Suprapubic skin (tissue), 4 donors: ENCODE measurements around the gene PTP4A2.

Experiments used
- POLR2A ChIP-seq, 2 donors: fragments of 450-650 bp; IDR thresholded peaks; one replicate each; pipeline ENCODE4 v1.6.1; 2017; ENCODE audit warnings: antibody characterized with exemption in 2 of 2, mild to moderate bottlenecking in 2 of 2, moderate library complexity in 2 of 2
- POLR2AphosphoS5 ChIP-seq, 3 donors: sonication (generic); formaldehyde crosslinking; IDR thresholded peaks; one replicate each; pipeline ENCODE4 v1.6.1; 2017; ENCODE audit warnings: antibody characterized with exemption in 3 of 3
- TF ChIP-seq, protein P1 (sequence below), 2 donors: fragments of 200-600 bp in 1 of 2; fragments of 450-650 bp in 1 of 2; sonication (generic) in 1 of 2; IDR thresholded peaks; one replicate each; pipeline ENCODE4 v1.5.1; 2016 to 2019; ENCODE audit warnings: antibody characterized with exemption in 2 of 2, mild to moderate bottlenecking in 1 of 2, moderate library complexity in 1 of 2

DNA sequence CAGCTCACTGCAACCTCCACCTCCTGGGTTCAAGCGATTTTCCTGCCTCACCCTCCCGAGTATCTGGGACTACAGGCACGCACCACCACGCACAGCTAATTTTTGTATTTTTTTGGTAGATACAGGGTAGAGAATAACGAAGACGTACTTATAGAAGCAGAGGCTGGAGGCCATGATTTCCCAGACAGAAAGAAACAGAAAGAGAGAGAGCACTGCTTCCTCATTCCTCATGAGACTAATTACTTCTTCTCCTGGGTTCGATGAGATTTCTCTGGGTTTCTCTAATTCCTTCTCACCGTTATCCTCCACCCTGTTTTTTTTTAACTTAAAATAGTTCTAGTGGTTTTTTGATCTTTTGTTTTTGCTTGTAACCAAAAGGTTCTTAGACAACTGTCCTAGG is 23.4 kb upstream of the PTP4A2 start:
- TF ChIP-seq, protein P1, sequence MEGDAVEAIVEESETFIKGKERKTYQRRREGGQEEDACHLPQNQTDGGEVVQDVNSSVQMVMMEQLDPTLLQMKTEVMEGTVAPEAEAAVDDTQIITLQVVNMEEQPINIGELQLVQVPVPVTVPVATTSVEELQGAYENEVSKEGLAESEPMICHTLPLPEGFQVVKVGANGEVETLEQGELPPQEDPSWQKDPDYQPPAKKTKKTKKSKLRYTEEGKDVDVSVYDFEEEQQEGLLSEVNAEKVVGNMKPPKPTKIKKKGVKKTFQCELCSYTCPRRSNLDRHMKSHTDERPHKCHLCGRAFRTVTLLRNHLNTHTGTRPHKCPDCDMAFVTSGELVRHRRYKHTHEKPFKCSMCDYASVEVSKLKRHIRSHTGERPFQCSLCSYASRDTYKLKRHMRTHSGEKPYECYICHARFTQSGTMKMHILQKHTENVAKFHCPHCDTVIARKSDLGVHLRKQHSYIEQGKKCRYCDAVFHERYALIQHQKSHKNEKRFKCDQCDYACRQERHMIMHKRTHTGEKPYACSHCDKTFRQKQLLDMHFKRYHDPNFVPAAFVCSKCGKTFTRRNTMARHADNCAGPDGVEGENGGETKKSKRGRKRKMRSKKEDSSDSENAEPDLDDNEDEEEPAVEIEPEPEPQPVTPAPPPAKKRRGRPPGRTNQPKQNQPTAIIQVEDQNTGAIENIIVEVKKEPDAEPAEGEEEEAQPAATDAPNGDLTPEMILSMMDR (IDR thresholded peaks at IDR 0.05): no peak
- TF ChIP-seq POLR2AphosphoS5 (IDR thresholded peaks at IDR 0.05) (no peak), POLR2A (IDR thresholded peaks at IDR 0.05) (no peak)
